HG03439 (cell line): ENCODE data around the gene IL1R2.

ENCODE experiments used
- ATAC-seq: cut with Tn5 transposase; IDR thresholded peaks from one replicate; pipeline ENCODE4 v1.9.1; 2021; ENCODE audit warnings: mild to moderate bottlenecking, moderate library complexity; ENCODE audit not compliant: unreplicated experiment

The IL1R2 gene

DNA sequence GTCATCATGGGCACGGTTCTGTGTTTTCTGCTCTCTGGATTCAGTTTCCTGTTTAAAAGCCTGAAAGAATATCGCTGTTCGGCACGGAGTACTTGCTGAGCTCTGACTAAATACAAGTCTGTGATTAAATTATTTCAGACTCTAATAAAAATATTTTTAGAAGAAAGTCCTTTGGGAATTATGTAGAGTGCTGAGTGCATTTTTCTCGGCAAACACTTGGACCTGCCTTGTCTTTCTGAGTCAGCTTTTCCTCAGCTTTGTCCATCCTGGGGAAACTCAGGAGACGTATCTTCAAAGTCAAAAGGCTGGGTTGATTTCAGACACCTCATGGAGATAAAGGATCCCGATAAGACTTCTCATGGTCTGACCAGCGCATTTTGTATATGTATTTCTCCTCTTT is 45.9 kb downstream of the IL1R2 start:
- ATAC-seq, result no peak

- ATAC-seq, result no peak
These were observed 48.5 kb downstream of the IL1R2 start for GRCh38 chr2:102040229-102040628.

DNA sequence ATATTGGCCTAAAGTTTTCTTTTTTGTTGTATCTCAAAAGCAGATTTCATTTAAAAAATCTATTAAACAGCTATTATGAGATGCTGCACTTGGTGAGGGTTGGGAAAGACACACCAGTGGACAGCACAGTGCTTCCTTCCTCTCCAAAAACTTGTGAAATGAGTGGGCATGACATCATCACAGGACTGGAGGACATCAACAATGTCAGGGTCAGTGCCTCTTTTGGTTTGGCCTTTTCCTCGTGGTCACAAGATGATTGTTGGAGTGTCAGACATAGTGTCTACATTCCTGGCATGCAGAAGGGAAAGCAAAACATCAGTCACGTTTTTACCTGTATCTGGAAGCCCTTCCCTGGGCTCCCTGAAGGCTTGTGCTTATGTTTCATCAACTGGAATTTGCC is 49.6 kb downstream of the IL1R2 start:
- no peak for ATAC-seq

DNA sequence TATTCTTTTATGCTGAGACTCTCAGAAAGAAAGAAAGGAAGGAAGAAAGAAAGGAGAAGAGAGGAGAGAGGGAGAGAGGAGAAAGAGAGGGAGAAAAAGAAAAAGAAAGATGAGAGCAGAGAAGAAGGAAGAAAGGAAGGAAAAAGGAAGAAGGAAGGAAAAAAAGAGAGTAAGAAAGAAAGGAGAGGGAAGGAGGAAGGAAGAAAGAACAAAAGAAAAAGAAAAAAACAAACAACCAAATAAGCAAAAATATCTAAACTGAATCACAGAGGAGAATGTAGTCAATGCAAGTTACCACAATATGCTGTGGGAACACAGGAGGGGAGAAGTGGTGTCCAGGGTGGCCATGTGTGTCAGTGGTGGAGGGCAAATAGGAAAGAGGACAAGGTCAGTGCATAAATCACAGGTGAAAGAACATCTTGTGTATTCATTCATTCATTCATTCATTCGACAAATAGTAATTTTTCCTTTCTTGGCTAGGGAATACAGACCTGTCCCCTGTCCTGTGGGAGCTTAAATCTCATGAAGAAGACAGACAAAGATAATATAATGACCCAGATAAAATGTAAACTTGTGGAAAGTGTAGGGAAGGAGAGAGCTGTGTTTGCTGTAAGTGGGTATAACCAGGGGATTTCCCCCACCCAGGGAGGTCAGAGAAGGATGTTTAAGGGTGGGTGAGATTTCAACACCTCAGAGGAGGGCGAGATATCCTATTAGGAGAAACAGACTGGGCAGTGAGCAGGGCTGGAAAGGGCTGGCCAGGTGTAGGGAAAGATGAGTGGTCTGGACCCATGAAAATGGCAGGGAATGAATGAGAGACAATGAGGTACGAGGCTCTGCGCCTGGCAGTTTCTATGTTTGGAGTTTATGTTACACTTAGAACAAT is 50.7 kb downstream of the IL1R2 start:
- ATAC-seq, result no peak

GRCh38 chr2:102043560-102043959 is 51.8 kb downstream of the IL1R2 start:
- ATAC-seq, result no peak

DNA sequence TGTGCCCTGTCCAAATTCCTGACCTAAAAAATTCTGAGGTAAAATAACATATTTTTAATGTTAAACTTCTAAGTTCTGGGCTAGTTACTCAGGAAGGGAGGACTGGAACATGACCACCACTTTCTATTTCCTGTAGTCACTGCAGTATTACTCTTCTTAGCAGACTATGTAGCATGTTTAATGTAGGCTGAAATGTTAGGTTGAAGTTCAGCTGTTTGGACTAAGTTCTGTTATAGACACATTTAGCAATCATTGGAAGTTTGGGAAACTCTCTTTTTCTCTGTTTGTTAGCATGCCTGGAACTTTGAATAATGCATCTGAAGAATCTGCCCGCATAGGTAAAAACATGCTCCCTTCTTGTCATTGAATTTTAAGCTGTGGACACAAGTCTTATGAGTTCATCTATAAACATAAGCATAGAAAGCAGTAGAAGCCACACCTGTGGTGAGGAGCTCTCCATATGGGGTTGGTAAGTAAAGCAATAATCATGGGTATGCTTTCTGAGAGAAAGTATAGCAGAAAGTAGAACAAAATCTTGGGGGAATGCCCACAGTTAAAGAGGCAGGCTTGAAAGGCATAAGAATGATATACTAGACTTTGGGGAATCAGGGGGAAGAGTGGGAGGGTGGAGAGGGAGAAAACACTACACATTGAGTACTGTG is 52.6 kb downstream of the IL1R2 start:
- ATAC-seq, result no peak

- no peak for ATAC-seq
These were observed 53.3 kb downstream of the IL1R2 start for GRCh38 chr2:102044967-102045489.

GRCh38 chr2:102045697-102046096 is 53.9 kb downstream of the IL1R2 start:
- ATAC-seq, result no peak

DNA sequence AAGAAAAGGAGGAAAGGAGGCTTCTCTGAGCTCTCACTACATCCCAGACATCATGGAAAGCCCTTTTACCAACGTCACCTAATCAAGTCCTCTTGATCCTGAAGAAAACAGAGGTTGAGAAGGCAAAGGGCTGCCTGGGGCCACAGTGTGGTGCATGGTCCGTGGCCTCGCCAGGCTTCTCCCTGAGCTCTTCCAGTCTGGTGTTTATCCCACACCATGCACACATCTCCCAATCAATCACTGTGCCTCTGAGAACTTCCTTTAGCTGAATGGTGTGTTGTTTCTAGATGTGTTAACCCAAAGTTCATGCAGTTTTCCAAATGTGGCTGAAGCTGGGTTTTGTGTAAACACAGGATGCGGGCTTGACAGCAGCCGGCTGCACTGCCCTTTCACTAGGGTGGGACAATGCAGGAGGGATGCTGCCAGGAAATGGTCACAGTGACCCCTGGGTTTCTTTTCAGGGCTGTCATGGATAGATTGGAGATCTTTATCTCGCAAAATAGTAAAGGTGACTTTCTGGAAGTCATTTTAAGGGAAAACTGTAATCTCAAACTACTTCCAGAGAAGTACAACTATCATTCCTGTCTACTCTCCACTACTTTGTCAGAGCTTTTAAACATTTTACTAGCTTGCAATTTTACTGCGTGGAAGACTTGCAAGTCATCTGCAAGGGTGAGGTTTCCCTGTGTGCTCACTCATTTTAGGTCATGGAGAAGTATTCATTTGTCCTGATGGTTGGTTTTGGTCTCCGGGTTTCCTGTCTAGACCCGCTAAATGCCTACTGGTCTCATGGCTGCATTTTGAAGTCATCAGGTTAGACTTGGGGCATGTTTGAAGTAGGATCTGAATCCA is 54.6 kb downstream of the IL1R2 start:
- ATAC-seq, result no peak

DNA sequence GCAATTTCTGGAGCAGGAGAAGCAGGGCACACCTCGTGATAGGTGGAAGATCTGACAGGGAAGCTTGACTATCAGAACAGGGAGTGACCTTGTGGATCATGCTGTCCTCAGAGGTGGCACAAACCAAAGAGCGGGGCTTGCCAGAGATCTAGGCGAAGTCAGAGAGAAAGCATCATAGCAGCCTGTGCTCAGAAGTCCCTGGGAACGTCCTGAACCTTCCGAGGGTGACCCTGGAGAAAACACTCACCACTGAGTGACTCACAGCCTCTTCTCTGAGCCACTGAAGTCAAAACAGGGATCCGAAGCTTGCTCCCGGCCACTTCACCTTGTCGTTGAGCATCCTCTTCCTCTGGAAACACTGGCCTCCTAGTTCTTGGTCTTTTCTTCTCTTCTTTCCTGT is 56.7 kb downstream of the IL1R2 start:
- ATAC-seq, result no peak

GRCh38 chr2:102049756-102050443 is 58.1 kb downstream of the IL1R2 start:
- no peak for ATAC-seq

- no peak for ATAC-seq
These were observed 59.2 kb downstream of the IL1R2 start for GRCh38 chr2:102050854-102051391.

GRCh38 chr2:102051692-102052277 is 60.0 kb downstream of the IL1R2 start:
- no peak for ATAC-seq

DNA sequence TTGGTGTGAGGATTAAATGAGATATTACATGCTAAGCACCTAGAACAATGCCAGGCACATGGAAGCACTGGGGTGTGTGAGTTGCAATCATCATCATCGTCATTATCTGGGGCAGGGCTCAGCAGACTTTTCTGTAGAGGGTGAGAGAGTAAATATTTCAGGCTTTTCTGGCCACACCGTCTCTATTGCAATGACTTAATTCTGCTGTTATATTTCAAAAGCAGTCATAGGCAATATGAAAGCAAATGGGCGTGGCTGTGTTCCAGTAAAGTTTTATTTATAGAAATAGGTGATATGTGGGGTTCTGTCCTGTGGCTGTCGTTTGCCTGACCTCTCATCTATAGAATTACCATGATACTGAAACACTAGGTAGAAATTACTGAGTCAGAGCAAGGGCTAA is 60.6 kb downstream of the IL1R2 start:
- no peak for ATAC-seq

DNA sequence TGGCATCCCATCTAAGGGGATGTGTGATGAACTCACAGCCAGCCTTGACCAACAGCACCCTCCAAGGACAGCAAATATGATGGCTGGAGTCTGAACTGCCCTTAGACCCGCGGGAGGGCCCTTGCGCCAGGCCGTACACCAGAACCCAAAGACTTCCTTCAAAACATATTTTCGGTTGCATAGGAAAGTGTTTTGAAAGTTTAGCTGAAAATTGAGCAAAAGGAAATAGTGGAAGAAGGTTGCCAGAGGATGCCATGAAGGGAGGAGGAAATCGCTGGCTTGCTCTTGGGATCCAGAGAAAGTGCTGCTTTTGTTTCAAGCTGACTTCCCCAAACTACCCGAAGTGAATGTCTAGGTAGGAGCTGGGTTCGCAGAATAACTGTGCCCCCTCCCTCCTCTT is 61.3 kb downstream of the IL1R2 start:
- ATAC-seq, result no peak

- ATAC-seq, result no peak
These were observed 63.7 kb downstream of the IL1R2 start for GRCh38 chr2:102055346-102055990.

DNA sequence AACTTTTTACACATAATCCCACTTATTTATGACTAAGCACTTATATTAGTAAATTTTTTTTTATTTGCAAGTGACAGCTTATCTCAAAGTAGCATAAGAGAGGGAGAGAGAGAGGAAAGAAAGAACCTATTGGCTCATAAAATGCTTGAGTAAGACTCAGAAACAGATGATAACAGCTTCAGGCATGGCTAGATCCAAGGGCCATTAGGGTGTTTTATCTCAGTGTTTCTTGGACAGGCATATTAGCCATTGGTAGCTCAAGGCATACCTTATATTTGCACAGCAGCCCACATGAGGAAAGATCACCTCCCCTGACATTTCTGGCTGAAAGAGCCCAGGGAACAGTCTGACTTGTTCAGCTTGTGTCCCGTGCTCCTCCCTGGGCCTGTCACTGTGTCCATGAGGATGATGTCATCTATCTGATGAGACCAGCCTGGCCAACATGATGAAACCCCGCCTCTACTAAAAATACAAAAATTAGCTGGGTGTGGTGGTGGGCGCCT is 64.4 kb downstream of the IL1R2 start:
- ATAC-seq, result no peak

- peak; percentile 64 for ATAC-seq
These were observed 65.9 kb downstream of the IL1R2 start for GRCh38 chr2:102057502-102058292.
